ENCODE data around the gene RETREG2.

Gene RETREG2

GRCh38 chr2:219177552-219178376 is at the start of gene RETREG2:
Gene RETREG2, plus strand, starts transcription at chr2:219178275. Its CDS starts 78 bp downstream, at chr2:219178353.
- peak; percentile 94 for DNase-seq

- no peak for DNase-seq
Observed at GRCh38 chr2:219128396-219128795, 49.7 kb upstream of the RETREG2 start.

GRCh38 chr2:219129589-219129988 is 48.5 kb upstream of the RETREG2 start:
- no peak for DNase-seq

GRCh38 chr2:219131327-219131726 is 46.7 kb upstream of the RETREG2 start:
- no peak for DNase-seq

- no peak for DNase-seq
Observed at GRCh38 chr2:219131744-219132143, 46.3 kb upstream of the RETREG2 start.

GRCh38 chr2:219133976-219134375 is 44.1 kb upstream of the RETREG2 start:
- DNase-seq: no peak

- no peak for DNase-seq
Observed at GRCh38 chr2:219140722-219141121, 37.4 kb upstream of the RETREG2 start.

GRCh38 chr2:219142329-219142728 is 35.7 kb upstream of the RETREG2 start:
- peak; percentile 45 for DNase-seq

GRCh38 chr2:219149667-219150066 is 28.4 kb upstream of the RETREG2 start:
- no peak for DNase-seq

GRCh38 chr2:219155054-219155644 is 22.9 kb upstream of the RETREG2 start:
- no peak for DNase-seq

GRCh38 chr2:219157396-219157795 is 20.7 kb upstream of the RETREG2 start:
- DNase-seq: no peak

GRCh38 chr2:219158025-219158424 is 20.1 kb upstream of the RETREG2 start:
- DNase-seq: no peak

- DNase-seq: no peak
Observed at GRCh38 chr2:219158586-219158985, 19.5 kb upstream of the RETREG2 start.

GRCh38 chr2:219159771-219160185 is 18.3 kb upstream of the RETREG2 start:
- no peak for DNase-seq

GRCh38 chr2:219160186-219161017 is 17.7 kb upstream of the RETREG2 start, which contains the start of gene NHEJ1:
Gene NHEJ1, minus strand, starts transcription at chr2:219160815. Its CDS starts 2,453 bp downstream, at chr2:219158362.
- DNase-seq: peak; percentile 96

GRCh38 chr2:219161097-219161496 is 17.0 kb upstream of the RETREG2 start:
- DNase-seq: no peak

GRCh38 chr2:219163156-219163555 is 14.9 kb upstream of the RETREG2 start:
- no peak for DNase-seq

GRCh38 chr2:219165058-219165911 is 12.8 kb upstream of the RETREG2 start:
- no peak for DNase-seq

GRCh38 chr2:219167997-219168396 is 10.1 kb upstream of the RETREG2 start:
- no peak for DNase-seq

GRCh38 chr2:219168526-219168925 is 9.5 kb upstream of the RETREG2 start:
- DNase-seq: no peak

GRCh38 chr2:219168932-219169331 is 9.1 kb upstream of the RETREG2 start:
- no peak for DNase-seq

GRCh38 chr2:219169930-219170654 is 8.0 kb upstream of the RETREG2 start, which contains the start of gene SLC23A3:
Gene SLC23A3, minus strand, starts transcription at chr2:219170029. Its CDS starts 45 bp downstream, at chr2:219169984.
- no peak for DNase-seq

Measured in right hindlimb (tissue), 1 donor.